GM12878 (cell line): ENCODE results near the gene UXS1. TPM values are rescaled to one million over a fixed set of nuclear protein-coding genes. Genes with fewer than 3 reads are reported as not detected.

ENCODE experiments used
- ATAC-seq: fragments of 200-7000 bp; cut with Tn5 transposase; 3 replicates; pipeline ENCODE4 v1.9.1; 2020; ENCODE audit warnings: mild to moderate bottlenecking, moderate library complexity
- BruUV-seq: library from RNA; stranded (reverse); fragments of 400-500 nt; replicated peaks from 2 replicates; lab custom pipeline; 2021; lab: Mats Ljungman, UMichigan
- CTCF ChIA-PET: fragments of 300-600 bp; sonication (Branson Sonifier 250); formaldehyde crosslinking; extraction: SDS; loops from one replicate; lab custom pipeline; 2021; ENCODE audit warnings: inconsistent platforms; lab: Yijun Ruan, JAX
- POLR2A ChIA-PET: fragments of 350-600 bp; formaldehyde crosslinking; extraction: SDS; loops from one replicate; lab custom pipeline; 2021; ENCODE audit warnings: inconsistent platforms; lab: Charles Lee
- RAD21 ChIA-PET: fragments of 300-600 bp; sonication (Branson Sonifier 250); formaldehyde crosslinking; loops from one replicate; lab custom pipeline; 2023; ENCODE audit warnings: antibody characterized with exemption; ENCODE audit not compliant: unreplicated experiment; lab: Charles Lee
- SMC1A ChIA-PET: fragments of 300-600 bp; sonication (Branson Sonifier 250); formaldehyde crosslinking; loops from one replicate; lab custom pipeline; 2023; ENCODE audit not compliant: unreplicated experiment, uncharacterized antibody; lab: Charles Lee
- DNase-seq: peaks from one replicate; pipeline ENCODE4 v3.0.0-alpha.2; 2011; ENCODE audit warnings: low read depth, low spot score
- FAIRE-seq: peaks from 3 replicates; lab custom pipeline; 2011; peaks lifted over from hg19 to GRCh38; lab: Jason Lieb, UNC
- H2AFZ ChIP-seq: 2 replicates; pipeline ENCODE4 v1.6.0; 2011; ENCODE audit warnings: low read depth, low read length, control low read depth; ENCODE audit not compliant: control insufficient read depth
- H3K27ac ChIP-seq: 2 replicates; pipeline ENCODE4 v1.5.1; 2011; ENCODE audit warnings: control low read depth; ENCODE audit not compliant: control insufficient read depth, insufficient read depth
- H3K27me3 ChIP-seq, 2 experiments: replicated peaks in 1 of 2; 2 replicates each; pipeline versions ENCODE4 v1.6.0 to v1.6.1; 2011; ENCODE audit warnings: low read length in 1 of 2; ENCODE audit not compliant: control insufficient read depth in 2 of 2, insufficient read depth in 2 of 2
- H3K36me3 ChIP-seq, 2 experiments: 2 replicates each; pipeline ENCODE4 v1.5.1; 2011; ENCODE audit warnings: low read length in 1 of 2; ENCODE audit not compliant: control insufficient read depth in 2 of 2, insufficient read depth in 2 of 2
- H3K4me1 ChIP-seq: 2 replicates; pipeline ENCODE4 v1.6.1; 2011; ENCODE audit warnings: mild to moderate bottlenecking, low read length, moderate library complexity, mixed read lengths; ENCODE audit not compliant: control insufficient read depth, insufficient read depth
- H3K4me2 ChIP-seq: 2 replicates; pipeline ENCODE4 v1.6.0; 2011; ENCODE audit warnings: control low read depth; ENCODE audit not compliant: control insufficient read depth, insufficient read depth
- H3K4me3 ChIP-seq: fragments of 200-600 bp; sonication (generic); 2 replicates; pipeline ENCODE4 v1.5.1; 2016
- H3K79me2 ChIP-seq: 2 replicates; pipeline ENCODE4 v1.6.0; 2011; ENCODE audit warnings: low read length; ENCODE audit not compliant: control insufficient read depth, insufficient read depth
- H3K9ac ChIP-seq: 2 replicates; pipeline ENCODE4 v1.8.0; 2011; ENCODE audit warnings: low read length, control low read depth, mixed read lengths; ENCODE audit not compliant: control insufficient read depth, insufficient read depth
- H3K9me3 ChIP-seq: replicated peaks from 3 replicates; pipeline ENCODE4 v1.5.1; 2011; ENCODE audit warnings: mild to moderate bottlenecking, low read length; ENCODE audit not compliant: control insufficient read depth, insufficient read depth
- H4K20me1 ChIP-seq: 2 replicates; pipeline ENCODE4 v1.6.0; 2011; ENCODE audit not compliant: control insufficient read depth, insufficient read depth
- ASH2L ChIP-seq: fragments of 300-600, 200-600 bp; sonication (generic); IDR thresholded peaks from 2 replicates; pipeline ENCODE4 v1.6.1; 2017; ENCODE audit warnings: low read depth, mild to moderate bottlenecking, borderline replicate concordance
- HDAC2 ChIP-seq: fragments of 200-600 bp; sonication (generic); IDR thresholded peaks from 2 replicates; pipeline ENCODE4 v1.6.1; 2017
- RUNX3 ChIP-seq: IDR thresholded peaks from 2 replicates; pipeline ENCODE4 v1.6.1; 2012; ENCODE audit warnings: low read length, inconsistent platforms
- ZNF207 ChIP-seq: fragments of 450-650 bp; IDR thresholded peaks from 2 replicates; pipeline ENCODE4 v1.6.1; 2014; ENCODE audit warnings: antibody characterized with exemption, mild to moderate bottlenecking, borderline replicate concordance
- WGBS: methylation state at CpG from one replicate; pipeline ENCODE4 v1.1.6; 2016; ENCODE audit warnings: low lambda C conversion rate; ENCODE audit not compliant: insufficient replicate concordance, insufficient coverage; ENCODE audit errors: missing lambda C conversion rate; 5-methylcytosine and 5-hydroxymethylcytosine counted together
- in situ Hi-C: fragments of 300-500 bp; cut with MboI; formaldehyde crosslinking; loops from 9 replicates; pipeline ENCODE4 v1.14.3; 2018; ENCODE audit warnings: mixed read lengths
- intact Hi-C: fragments of 100-400 bp; cut with micrococcal nuclease; formaldehyde crosslinking; loops from one replicate; pipeline ENCODE4 v1.14.2; 2022; ENCODE audit not compliant: unreplicated experiment
- polyA plus RNA-seq, 11 experiments: library from polyadenylated mRNA; depleted of rRNA in 4 of 11; unstranded in 6 of 11; stranded (reverse) in 5 of 11; fragments of >200 nt; fragmentation: Nextera tagmentation in 4 of 11; fragmentation: Illumina TruSeq in 1 of 11; extraction: Ambion mirVana in 4 of 11; extraction: Trizol in 1 of 11; gene quantifications; 1 replicate in 1 of 11; 2 replicates in 10 of 11; pipeline versions ENCODE4 v1.2.1 to v1.2.3, GENCODE V29; 2011 to 2016; ENCODE audit warnings: inconsistent platforms in 2 of 11, missing spikeins in 2 of 11, low read depth in 1 of 11
- total RNA-seq, 4 experiments: library from RNA; depleted of rRNA in 3 of 4; stranded (reverse); fragments of >200 nt in 3 of 4; fragmentation: Illumina TruSeq in 1 of 4; extraction: Trizol in 1 of 4; gene quantifications; 2 replicates each; pipeline versions ENCODE4 v1.2.1 to v1.2.3, GENCODE V29; 2013 to 2021
- TF ChIP-seq, protein P1 (sequence below): fragments of 450-650 bp; IDR thresholded peaks from 2 replicates; pipeline ENCODE4 v1.6.1; 2018; ENCODE audit warnings: borderline replicate concordance, mild to moderate bottlenecking; ENCODE audit not compliant: partially characterized antibody
- TF ChIP-seq, protein P2 (sequence below): fragments of 450-650 bp; IDR thresholded peaks from 2 replicates; pipeline ENCODE4 v1.6.1; 2017; ENCODE audit warnings: mild to moderate bottlenecking
- TF ChIP-seq, protein P3 (sequence below): IDR thresholded peaks from 2 replicates; pipeline ENCODE4 v1.6.1; 2012; ENCODE audit warnings: low read depth, low read length, improper control_type of control experiment
- TF ChIP-seq, protein P4 (sequence below): fragments of 450-650 bp; IDR thresholded peaks from 2 replicates; pipeline ENCODE4 v1.6.1; 2017; ENCODE audit warnings: low read depth, mild to moderate bottlenecking, moderate library complexity

Gene UXS1
- total and polyA plus RNA-seq, 10 of the 15 experiments (the other 5 are each of a cell fraction or from before 2014, with no cell fraction given) = 6.0 to 25.4 (median 24.0) TPM

DNA sequence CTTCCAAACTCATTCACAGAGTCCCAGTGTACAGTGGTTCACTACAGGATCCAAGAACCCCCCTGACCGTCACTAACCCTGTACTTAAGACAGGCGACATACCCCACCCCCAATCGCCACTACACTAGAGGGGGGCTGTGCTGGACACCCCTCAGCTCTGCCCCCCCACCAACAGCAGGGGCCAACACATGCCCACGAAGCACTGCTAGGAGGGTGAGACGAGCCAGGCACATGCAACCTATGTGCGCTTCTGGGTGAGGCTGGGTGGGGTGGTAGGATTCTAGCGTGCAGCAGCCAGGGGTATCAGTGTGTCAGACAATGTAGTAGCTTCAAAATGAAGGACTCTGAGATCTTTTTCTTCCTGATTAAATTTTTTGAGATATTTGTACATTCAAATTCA, 67.8 kb downstream of the UXS1 start:
- BruUV-seq = no TSS peak
- SMC1A ChIA-PET = interaction anchor here (1.7 kb wide), 1 partner anchor 57 kb away, joined by 3 read pairs; no protein-coding TSS in a partner anchor

More for the DNA sequence above, 67.8 kb downstream of the UXS1 start:
- DNase-seq (no peak), FAIRE-seq (no peak)
- no peaks in the 10 kb centered on the region for H4K20me1 ChIP-seq
- no peak overlapping the region for H3K27ac ChIP-seq
- no peak overlapping the region for H3K9ac ChIP-seq
- H3K27me3 ChIP-seq = no peaks in the 10 kb centered on the region
- TF ChIP-seq, protein P1, sequence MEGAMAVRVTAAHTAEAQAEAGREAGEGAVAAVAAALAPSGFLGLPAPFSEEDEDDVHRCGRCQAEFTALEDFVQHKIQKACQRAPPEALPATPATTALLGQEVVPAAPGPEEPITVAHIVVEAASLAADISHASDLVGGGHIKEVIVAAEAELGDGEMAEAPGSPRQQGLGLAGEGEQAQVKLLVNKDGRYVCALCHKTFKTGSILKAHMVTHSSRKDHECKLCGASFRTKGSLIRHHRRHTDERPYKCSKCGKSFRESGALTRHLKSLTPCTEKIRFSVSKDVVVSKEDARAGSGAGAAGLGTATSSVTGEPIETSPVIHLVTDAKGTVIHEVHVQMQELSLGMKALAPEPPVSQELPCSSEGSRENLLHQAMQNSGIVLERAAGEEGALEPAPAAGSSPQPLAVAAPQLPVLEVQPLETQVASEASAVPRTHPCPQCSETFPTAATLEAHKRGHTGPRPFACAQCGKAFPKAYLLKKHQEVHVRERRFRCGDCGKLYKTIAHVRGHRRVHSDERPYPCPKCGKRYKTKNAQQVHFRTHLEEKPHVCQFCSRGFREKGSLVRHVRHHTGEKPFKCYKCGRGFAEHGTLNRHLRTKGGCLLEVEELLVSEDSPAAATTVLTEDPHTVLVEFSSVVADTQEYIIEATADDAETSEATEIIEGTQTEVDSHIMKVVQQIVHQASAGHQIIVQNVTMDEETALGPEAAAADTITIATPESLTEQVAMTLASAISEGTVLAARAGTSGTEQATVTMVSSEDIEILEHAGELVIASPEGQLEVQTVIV = no peak
- TF ChIP-seq, protein P2, sequence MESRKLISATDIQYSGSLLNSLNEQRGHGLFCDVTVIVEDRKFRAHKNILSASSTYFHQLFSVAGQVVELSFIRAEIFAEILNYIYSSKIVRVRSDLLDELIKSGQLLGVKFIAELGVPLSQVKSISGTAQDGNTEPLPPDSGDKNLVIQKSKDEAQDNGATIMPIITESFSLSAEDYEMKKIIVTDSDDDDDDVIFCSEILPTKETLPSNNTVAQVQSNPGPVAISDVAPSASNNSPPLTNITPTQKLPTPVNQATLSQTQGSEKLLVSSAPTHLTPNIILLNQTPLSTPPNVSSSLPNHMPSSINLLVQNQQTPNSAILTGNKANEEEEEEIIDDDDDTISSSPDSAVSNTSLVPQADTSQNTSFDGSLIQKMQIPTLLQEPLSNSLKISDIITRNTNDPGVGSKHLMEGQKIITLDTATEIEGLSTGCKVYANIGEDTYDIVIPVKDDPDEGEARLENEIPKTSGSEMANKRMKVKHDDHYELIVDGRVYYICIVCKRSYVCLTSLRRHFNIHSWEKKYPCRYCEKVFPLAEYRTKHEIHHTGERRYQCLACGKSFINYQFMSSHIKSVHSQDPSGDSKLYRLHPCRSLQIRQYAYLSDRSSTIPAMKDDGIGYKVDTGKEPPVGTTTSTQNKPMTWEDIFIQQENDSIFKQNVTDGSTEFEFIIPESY = no peak
- TF ChIP-seq HDAC2 = no peak
- TF ChIP-seq ZNF207 = no peak
- TF ChIP-seq, protein P3, sequence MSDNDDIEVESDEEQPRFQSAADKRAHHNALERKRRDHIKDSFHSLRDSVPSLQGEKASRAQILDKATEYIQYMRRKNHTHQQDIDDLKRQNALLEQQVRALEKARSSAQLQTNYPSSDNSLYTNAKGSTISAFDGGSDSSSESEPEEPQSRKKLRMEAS = no peak
- no peak for TF ChIP-seq RUNX3
- TF ChIP-seq, protein P4, sequence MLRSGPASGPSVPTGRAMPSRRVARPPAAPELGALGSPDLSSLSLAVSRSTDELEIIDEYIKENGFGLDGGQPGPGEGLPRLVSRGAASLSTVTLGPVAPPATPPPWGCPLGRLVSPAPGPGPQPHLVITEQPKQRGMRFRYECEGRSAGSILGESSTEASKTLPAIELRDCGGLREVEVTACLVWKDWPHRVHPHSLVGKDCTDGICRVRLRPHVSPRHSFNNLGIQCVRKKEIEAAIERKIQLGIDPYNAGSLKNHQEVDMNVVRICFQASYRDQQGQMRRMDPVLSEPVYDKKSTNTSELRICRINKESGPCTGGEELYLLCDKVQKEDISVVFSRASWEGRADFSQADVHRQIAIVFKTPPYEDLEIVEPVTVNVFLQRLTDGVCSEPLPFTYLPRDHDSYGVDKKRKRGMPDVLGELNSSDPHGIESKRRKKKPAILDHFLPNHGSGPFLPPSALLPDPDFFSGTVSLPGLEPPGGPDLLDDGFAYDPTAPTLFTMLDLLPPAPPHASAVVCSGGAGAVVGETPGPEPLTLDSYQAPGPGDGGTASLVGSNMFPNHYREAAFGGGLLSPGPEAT = no peak
- no peak for TF ChIP-seq ASH2L
- TF ChIP-seq, all 136 proteins: peak for 0
- no peaks in the 10 kb centered on the region for H3K4me1 ChIP-seq
- ChIA-PET RAD21 (no interaction called here), POLR2A (no interaction called here), CTCF (no interaction called here)
- no peaks in the 10 kb centered on the region for H3K9me3 ChIP-seq
- WGBS = 96% methylated on average over 7 of the region's 7 CpGs
- H3K79me2 ChIP-seq = no peaks in the 10 kb centered on the region
- in situ Hi-C loops = no loop called here
- H3K4me2 ChIP-seq = no peak overlapping the region
- intact Hi-C loops = no loop called here
- H2AFZ ChIP-seq = no peak overlapping the region
- no peak overlapping the region for H3K4me3 ChIP-seq
- H3K36me3 ChIP-seq = peaks cover 3 to 11% of the 10 kb centered on the region in 2 experiments; a peak in 3 of 4 replicates
- ATAC-seq = no peak
